NCI-H2107 treated with DMSO at 0.1 percent for 48 hours (cell line): ENCODE data around the gene TRIL.
A peak's percentile ranks its signal among the peaks of the same experiment; 100 is the strongest.

Source experiments
- DNase-seq: peaks from one replicate; lab custom pipeline; 2025; ENCODE audit not compliant: unreplicated experiment; lab: John Stamatoyannopoulos, UW

Gene TRIL

GRCh38 chr7:28958235-28958979 is at the start of gene TRIL:
TSS of gene TRIL (minus strand) at chr7:28958330. CDS start at chr7:28958046, 284 bp downstream.
- no peak for DNase-seq

- no peak for DNase-seq
Observed at GRCh38 chr7:29007127-29007526, 49.0 kb upstream of the TRIL start.

GRCh38 chr7:29005829-29006228 is 47.7 kb upstream of the TRIL start:
- no peak for DNase-seq

GRCh38 chr7:29005406-29005805 is 47.3 kb upstream of the TRIL start:
- DNase-seq, result no peak

- DNase-seq, result no peak
Observed at GRCh38 chr7:29003703-29004102, 45.6 kb upstream of the TRIL start.

GRCh38 chr7:29000717-29001076 is 42.6 kb upstream of the TRIL start:
- DNase-seq, result no peak

- no peak for DNase-seq
Observed at GRCh38 chr7:28999895-29000716, 42.0 kb upstream of the TRIL start.

- DNase-seq, result no peak
Observed at GRCh38 chr7:28999427-28999826, 41.3 kb upstream of the TRIL start.

GRCh38 chr7:28998105-28998504 is 40.0 kb upstream of the TRIL start:
- no peak for DNase-seq

GRCh38 chr7:28996836-28997235 is 38.7 kb upstream of the TRIL start:
- DNase-seq, result no peak

GRCh38 chr7:28993371-28993770 is 35.2 kb upstream of the TRIL start:
- no peak for DNase-seq

GRCh38 chr7:28992798-28993197 is 34.7 kb upstream of the TRIL start:
- DNase-seq, result no peak

GRCh38 chr7:28990200-28990960 is 32.2 kb upstream of the TRIL start:
- no peak for DNase-seq

- DNase-seq, result no peak
Observed at GRCh38 chr7:28989211-28989980, 31.3 kb upstream of the TRIL start.

GRCh38 chr7:28988810-28989209 is 30.7 kb upstream of the TRIL start:
- DNase-seq, result no peak

GRCh38 chr7:28988091-28988490 is 30.0 kb upstream of the TRIL start:
- DNase-seq, result no peak

GRCh38 chr7:28986765-28987110 is 28.6 kb upstream of the TRIL start:
- DNase-seq, result no peak

GRCh38 chr7:28986028-28986764 is 28.1 kb upstream of the TRIL start:
- DNase-seq, result no peak

GRCh38 chr7:28984631-28985030 is 26.5 kb upstream of the TRIL start:
- peak; percentile 76 for DNase-seq

GRCh38 chr7:28984217-28984616 is 26.1 kb upstream of the TRIL start:
- no peak for DNase-seq
